GM19025 (cell line): Measurements from ENCODE around the gene ST6GALNAC2.
"Not testable (repeated sequence)": the region's sequence is repeated elsewhere in the genome, so short reads cannot be mapped to it uniquely, and the experiment has no call there.

Experiments used
- ATAC-seq: cut with Tn5 transposase; IDR thresholded peaks from one replicate; pipeline ENCODE4 v1.9.1; 2021; ENCODE audit warnings: mild to moderate bottlenecking, low read depth, moderate library complexity; ENCODE audit not compliant: unreplicated experiment

Gene ST6GALNAC2

DNA sequence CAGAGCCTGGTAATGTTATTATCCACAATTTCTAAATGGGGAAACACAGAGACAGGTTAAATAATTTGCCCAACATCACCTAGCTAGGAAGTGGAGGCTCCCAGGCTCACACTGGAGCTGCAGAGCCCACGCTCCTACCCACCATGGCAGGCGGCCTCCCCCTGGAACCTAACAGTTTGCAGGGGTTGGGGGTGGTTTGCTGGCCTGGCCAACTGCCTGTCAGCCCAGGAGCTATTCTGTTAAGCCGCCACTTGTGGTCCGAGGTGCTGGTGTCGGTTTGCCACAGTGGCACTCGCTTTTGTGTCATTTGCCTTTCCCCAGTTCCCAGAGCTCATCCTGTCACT is 42.2 kb downstream of the ST6GALNAC2 start:
- no peak for ATAC-seq

DNA sequence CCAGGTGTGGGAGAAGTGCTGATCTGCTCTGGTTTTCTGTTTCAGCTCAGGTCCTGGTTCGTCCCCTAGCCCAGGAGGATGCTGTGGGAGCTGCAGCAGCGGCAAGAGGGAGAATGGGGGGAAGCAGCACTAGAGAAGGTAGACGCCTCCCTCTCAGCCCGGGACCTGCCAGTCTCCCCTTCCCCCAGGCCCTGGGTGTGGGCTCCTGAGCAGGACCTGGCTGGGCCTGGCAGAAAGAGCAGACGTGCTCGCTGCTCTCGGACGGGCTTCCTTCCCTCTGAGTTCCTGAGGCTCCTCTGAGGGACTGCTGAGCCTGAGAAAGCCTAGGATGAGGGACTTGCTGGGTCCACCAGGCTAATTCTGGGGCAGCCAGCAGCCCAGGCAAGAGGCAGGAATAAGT is 42.7 kb downstream of the ST6GALNAC2 start:
- ATAC-seq = no peak

DNA sequence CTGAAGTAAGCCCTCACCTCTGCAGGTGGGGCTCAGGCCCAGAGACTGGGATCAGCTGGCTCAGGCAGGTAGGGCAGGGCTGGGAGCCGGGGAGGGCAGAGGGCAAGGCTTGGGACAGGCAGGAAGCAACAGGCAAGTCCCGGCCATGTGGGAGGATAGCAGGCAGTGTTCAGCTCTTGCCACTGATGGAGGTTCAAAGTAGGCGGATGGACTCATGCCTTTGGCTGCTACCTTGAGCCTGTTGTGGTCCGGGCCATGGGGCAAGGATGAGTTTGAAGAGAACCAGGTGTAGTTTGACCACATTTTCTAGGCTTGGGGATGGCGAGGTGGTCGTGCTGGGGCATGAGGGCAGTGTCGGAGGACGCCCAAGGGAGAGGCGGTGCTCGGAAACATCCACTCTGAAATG is 43.1 kb downstream of the ST6GALNAC2 start:
- ATAC-seq = no peak

DNA sequence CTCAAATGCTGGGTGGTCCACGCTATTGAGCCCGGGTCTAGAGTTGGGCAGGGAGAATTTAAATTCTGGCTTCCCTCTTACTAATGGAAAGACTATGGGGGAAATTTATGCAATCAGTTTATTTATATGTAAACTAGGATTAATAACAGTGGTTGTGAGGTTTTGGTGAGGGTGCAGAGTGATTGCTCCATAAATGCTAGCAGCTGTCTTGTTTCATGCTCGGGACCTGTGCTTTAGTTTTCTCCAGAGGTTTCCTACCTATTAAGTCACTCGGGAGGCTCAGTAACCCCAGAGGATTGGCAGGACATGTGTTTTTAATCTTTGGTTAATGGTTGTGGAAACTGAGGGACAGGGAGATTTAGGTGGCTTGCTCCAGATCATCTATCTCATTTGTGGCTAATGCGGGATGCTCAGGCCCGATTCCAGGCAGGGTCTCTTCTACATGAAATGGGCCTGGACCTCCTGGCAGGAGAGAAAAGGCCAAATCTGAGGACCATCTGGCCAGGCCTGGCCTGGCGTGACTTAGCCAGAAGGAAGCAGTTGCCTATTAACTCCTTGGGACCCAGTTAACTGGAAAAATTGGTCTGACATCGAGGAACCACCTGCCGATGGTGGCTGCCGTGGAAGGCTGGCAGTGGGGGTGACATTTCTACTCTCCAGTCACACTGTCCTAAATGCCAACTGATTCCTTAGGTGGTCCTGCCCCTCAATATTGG is 43.8 kb downstream of the ST6GALNAC2 start:
- no peak for ATAC-seq

DNA sequence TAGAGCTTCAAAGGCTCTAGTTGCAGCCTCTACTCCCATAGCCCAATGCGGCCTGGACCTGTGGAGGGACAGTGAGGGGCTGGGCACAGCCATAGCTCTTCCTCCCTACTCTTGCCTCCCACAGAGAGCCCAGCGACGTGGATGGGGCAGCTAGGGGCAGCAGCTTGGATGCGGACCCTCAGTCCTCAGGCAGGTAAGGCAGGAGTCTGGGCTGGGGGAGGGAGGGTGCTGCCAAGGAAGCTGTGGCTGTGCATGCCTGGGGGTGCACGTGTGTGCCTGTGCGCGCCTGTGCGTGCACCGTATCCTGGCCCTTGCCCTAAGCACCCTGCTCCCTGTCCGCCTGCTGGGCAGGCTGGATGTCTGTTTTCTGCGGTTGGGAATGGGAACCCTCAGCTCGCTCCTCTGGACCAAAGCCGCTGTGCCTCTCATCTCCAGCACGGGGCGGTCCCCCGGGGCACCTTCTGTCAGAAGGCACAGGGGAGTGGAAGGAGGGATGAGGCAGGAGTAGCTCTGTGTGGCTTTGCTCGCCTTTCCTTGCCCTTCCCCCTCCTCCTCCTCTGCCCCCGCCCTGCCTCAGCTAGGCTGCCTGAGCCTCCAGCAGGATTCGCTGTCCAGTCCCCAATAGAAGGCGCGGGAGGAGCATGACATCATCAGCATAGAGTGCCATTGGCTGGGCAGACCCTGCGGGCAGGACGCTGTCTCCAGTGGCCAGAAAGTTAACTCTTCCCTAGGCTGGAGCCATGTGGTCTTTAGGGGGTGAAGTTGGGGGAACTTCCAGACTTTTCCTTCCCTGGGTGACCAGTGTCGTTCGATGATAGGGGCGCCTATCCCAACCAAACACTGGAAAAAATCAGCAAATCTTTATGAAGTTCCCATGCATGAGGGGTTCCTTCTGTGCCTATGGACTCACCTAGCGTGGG is 45.0 kb downstream of the ST6GALNAC2 start:
- ATAC-seq = no peak

DNA sequence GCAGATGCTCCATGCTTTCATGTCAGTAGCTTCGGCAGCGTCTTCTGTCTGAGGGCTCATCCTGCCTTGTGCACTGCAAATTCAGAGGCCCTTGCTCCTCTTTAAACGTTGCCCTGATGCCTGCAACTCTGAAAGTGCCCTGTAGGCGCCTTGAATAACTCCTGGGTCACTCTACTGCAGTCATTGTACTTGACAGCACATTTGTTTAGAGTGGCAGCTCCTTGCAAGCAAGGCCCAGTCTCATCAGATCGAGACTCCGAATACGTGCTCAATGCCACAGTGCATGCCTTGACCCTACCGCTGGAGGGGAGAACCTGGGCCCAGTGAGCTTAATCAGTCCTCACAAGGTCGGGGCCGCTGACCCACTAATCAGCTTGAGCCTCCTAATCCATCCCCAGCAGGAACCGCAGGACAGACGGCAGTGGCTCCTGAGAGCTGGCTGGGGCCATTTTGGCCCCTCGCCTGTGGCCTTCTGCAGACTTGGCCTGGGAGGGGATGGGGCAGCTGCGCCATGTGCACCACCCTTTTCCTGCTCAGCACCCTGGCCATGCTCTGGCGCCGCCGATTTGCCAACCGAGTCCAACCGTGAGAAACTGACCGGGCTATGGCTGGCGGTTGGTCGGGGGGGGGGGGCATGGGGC is 45.9 kb downstream of the ST6GALNAC2 start, which contains the start of gene PRCD:
TSS of gene PRCD (plus strand) at position 414 of the 641 bp plus-strand sequence. CDS start at position 512, 98 bp downstream.
- no peak for ATAC-seq

DNA sequence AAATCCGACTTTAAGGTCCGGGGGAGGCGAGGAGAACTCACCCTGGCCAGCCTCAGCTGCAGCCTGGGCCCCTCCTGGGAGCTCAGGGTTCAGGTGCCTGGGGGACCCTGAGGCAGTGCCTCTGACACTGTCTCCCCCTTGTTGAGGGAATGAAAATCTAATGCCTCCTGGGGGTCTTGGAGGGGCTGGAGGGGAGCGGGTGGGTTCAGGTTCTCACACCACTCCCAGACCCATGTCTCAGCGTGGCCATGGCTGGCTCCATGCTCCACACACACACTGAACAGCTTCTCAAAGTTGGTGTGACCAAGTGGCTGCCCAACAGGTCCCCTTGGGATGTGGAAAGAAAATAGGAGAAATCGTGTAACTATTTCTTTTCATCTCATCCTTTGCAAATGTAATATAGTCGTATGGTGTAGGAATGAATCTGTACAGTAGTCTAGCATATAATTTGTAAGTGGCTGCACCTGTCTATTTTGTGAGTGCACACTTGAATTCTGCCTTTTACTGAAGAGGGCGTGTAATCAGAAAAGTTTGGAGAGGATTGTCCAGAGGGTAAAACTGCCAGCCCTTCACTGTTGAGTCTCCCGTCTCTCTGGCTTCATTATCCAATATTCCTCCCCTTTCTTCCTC is 46.6 kb downstream of the ST6GALNAC2 start:
- no peak for ATAC-seq

DNA sequence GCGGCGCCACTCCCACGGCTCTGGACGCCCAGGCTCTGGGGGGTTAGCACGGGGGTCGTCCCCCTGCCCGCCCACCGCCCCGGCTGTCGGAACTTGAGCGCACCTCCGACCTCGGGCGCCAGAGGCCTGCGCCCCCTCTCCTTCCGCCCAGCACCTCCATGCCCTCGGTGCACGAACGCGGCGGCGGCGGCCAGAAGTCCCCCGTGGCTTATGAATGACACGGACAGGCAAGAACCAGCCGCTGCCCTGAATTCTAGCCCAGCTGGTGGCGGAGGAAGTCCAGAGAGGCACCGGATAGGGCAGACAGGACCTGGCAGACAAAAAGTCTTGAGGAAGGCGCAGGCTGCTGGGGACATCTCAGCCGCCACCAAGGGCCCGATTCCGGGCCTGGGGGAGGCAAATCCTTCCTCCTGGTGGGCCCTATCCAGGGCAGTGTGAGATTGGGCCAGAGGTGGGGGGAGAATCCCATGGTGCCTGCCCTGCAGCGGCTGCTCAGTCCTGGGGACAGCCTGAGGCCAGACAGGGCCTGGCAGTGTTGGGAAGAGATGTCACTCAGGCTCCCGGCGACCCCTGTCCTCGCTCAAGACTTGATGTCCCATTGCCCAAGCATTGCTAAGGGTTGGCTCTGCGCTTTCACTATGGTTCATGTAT is 47.3 kb downstream of the ST6GALNAC2 start:
- ATAC-seq = no peak

DNA sequence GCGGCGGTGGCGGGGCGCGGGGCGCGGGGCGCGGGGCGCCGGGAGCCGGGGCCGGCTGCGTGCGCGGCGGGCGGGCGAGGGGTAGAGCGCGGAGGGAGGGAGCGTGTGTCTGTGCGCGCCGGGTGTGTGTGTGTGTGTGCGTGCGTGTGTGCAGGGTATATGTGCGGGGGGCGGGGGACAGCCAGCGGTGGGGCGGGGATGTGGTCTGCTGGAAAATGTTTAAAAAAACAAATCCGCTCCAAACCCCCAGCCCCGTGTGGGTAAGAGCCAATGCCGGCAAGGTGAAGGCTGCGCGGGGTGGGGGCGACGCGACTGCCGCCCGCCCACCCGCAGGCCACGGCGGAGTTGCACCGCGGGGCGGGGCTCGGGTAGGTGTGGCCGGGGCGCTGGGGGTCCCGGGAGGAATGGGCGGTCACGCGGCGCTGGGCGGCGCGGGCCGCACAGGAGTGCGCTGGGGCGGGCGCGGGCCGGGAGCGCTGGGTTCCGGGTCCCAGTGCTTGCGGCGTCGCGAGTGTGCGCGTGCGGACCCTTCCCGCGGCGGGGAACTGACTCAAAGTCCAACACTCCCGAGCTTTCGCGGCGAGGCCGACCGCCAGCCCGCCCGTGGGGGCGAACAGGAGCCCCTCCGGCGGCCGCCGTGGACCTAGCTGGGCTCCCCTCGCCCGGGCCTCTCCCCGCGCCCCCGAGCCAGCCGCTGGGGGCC is 47.9 kb downstream of the ST6GALNAC2 start, which contains the start of gene CYGB:
TSS of gene CYGB (minus strand) at position 132 of the 703 bp plus-strand sequence. CDS start 167 bp downstream, outside the sequence.
- no peak for ATAC-seq

DNA sequence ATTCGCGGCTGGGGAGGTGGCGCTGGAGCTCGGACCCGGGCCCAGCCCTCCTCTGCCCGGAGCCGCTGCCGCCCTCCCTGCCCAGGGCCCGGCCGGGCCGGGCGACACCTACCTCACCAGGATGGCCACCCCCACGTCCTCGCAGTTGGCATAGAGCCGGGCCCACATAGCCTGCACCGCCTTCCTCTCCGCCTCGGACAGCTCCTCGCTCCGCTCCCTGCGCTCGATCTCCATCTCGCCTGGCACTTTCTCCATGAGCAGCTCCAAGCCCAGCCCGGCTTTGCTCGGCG is 48.4 kb downstream of the ST6GALNAC2 start:
- ATAC-seq = no peak

DNA sequence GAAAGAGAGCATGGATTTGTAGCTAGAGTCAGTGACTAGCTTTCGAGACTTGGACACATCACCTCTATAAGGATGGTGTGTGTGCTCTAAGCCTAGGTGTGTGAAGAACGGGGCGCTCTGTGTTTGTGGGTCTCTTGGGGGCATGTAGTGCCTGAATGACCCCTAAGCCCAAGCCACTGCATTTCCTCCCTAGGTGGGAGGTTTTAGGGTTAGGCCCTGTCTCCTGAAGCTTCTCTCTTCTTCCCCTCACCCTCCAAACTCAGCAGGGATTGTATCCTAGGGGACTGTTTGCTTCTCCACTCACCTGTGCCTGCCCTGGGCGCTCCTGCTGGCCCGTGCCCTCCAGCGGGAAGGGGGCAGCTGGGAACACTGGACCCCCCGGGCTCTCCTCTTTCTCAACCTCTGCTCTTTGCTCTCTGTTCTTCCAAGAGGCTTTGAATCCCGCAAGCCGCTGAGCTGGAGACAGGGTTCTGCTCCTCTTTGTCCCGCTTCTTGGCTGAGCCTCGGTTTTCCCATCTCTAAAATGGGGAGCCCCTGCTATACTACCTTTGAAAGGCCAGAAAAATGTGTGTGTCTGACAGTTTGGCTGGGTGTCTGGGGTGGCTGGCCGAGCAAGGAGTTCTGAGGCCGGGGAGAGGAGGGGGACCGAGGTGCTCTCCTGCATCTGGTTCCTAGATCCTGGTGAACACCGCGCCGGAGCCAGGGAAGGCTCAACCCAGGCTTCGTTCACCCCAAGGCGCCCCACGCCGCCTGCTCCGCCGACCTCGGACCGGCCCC is 49.0 kb downstream of the ST6GALNAC2 start:
- ATAC-seq = no peak

DNA sequence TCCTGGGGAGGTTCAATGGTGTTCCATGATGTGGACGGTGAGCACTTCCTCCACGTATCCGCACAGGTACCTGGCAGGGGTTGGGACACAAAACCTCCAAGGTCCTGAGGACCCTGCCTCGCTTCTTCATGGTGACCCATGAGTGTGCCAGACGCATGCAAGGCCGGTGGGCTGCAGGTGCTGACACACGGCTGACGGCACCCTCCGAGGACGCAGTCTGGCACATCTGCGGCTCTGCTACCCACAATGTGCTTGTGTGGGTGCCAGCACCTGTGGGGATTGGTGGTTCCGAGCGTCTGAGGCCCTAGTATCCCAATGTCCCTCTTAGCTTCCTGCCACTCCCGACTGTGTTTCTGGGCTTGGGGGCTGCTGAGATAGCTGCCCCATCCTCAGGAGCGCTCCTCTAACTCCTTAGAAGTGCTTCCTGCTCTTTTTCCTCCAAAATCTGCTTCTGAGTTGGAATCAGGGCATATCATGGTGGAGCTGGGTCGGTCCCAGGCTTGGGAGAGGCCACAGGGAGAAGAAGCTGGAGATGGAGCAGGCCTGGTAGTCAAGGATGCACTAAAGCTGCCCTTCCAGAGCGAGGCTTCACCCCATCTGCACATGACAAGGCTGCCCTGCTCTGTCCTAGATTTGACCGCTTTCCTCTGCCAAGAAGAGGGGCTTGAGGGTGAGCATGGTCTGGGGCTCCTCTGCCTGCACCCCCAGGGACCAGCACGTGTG is 49.7 kb downstream of the ST6GALNAC2 start:
- ATAC-seq = no peak

DNA sequence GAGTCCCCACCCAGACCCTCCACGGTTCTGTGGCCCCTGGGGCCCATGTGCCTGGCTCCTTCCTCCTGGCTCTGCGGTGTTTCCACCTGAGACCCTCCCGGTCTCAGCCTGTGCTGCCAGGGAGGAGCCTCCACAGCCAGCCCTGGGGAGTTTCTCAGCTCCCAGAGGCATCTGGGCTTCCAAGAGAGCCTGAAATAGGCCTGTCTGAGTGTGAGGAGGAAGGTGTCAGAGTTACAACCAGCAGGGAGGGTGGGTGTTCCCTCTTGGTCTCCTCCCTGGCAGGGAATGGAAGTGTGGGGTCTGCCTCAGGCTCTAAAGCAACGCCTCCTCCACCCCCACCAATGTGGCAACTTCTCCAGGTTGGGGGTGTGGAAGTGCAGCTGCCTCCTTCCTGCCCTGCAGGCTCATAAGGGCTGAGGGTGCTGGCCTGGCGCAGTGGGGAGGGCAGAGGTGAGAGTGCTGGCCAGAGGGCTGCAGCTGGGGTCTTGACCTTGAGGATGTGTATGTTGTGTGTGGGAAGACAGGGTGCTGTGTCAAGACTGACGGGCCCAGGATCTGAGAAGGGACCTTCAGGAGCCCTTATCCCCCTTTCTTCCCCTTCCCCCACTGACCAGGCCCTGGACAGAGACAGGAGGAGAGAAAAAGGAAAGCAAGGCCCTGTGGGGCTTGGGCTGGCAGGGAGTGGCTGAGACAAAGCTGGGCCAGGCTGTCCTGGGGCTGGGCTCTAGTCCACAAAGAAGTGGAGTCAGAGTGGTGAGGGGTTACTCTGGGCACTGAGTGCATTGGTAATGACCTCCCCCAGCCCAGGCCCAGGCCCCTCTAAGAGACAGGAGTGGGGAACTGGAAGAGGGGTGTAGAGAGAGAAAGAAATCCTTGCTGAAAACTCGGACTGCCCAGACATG is 50.6 kb downstream of the ST6GALNAC2 start:
- no peak for ATAC-seq

DNA sequence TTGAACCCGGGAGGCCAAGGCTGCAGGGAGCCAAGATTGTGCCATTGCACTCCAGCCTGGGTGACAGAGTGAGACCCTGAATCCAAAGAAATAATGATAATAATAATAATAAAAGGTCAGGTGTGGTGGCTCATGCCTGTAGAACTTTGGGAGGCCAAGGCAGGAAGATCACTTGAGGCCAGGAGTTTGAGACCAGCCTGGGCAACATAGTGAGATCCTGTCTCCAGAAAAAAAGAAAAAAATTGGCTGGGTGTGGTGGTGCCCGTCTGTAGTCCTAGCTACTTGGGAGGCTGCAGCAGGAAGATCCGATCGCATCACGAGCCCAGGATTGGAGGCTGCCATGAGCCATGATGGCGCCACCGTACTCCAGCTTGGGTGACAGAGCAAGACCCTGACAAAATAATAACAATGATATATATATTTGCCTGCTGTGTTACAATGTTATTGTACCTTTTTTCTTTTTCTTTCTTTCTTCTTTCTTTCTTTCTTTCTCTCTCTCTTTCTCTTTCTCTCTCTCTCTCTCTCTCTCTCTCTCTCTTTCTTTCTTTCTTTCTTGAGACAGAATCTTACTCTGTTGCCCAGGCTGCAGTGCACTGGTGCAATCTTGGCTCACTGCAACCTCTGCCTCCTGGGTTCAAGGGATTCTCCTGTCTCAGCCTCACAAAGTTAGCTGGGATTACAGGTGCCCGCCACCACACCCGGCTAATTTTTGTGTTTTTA is 51.9 kb downstream of the ST6GALNAC2 start:
- not testable (repeated sequence) for ATAC-seq

DNA sequence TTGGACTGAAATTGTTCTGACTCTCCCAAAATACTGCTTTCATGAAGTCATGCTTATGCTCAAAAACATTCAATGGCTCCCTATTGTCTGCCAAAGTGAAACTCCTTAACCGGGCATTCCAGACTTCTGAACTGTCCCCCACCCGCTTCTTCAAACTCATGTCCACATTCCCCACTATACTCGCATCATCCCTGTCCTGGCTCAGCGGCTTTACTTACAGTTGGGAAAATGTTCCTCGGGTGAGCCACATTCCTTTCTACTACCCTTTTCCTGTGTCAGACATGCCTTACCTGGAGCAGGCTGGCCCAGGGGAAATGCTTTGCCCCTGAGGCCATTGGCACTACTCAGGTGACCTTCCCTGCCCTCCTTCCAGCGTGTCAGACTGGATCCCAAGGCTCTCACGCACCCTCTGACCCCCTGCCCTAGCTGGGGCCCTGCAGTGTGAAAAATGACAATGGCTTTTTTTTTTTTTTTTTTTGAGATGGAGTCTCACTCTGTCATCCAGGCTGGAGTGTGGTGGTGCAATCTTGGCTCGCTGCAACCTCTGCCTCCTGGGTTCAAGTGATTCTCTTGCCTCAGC is 53.5 kb downstream of the ST6GALNAC2 start:
- no peak for ATAC-seq

DNA sequence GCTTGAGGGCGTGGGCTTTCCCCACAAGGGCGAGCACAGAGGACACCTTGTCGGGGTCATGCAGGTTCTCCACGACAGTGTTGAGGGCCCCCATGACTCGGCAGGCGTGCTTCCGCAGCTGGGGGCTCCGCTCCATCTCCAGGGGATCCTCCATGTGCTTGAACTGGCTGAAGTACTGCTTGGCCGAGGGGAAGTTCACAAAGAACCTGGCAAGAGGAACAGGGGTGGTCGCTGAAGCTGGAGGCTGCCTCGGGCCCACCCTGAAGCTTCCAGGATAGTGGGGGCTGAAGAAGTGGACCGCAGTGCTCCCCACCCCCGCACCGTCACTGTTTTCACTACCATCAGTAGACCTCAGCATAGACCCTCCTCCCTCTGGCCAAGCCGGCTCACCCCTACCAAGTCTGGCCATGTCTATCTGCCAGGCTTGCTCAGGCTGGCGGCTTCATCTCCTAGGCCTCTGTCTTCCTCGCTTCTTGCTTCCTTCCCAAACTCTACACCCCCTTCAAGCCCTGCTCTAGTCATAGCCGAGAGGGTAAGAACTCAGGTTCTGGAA is 54.1 kb downstream of the ST6GALNAC2 start:
- no peak for ATAC-seq
